ENCODE results near the gene COX20.
A peak's percentile ranks its signal among the peaks of the same experiment; 100 is the strongest.

The COX20 gene

DNA sequence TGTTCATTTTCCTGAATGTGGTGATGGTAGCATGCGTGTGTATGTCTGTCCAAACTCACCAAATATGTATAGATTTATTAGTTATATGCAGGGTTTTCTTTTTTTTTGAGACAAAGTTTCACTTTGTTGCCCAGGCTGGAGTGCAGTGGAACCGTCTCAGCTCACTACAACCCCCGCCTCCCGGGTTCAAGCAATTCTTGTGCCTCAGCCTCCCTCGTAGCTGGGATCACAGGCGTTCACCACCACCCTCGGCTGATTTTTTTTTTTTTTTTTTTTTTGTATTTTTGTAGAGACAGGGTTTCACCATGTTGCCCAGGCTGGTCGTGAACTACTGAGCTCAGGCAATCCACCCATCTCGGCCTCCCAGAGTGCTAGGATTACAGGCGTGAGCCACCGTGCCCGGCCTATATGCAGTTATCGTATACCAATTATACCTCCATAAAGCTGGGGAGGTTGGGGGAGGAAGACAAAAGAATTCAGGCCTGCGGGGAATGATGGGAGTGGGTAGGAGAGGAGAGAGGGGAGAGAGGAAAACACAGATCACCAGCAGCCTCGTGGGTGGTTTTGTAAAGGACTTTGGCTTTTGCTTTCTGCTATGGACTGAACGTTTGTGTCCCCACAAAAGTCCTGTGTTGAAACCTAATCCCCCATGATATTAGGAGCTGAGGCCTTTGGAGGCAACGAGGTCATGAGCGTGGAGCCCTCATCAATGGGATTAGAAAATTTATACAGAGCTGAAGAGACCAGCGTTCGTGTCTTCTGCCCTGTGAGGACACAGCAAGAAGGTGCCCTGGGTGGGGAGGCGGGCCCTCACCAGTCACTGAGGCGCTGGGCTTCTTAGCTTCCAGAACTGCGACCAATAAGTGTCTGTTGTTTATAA lies 33.3 kb downstream of the COX20 start:
- H3K27ac ChIP-seq (ENCODE audit: low read length, poor library complexity, severe bottlenecking) = no peak overlapping the region
- H3K79me1 ChIP-seq (replicated peaks; ENCODE audit: low read length, poor library complexity, severe bottlenecking) = no peaks in the 10 kb centered on the region
- H4K8ac ChIP-seq (ENCODE audit: low read length) = no peak overlapping the region
- H3K9me3 ChIP-seq (ENCODE audit: control insufficient read depth, low read length) = no peaks in the 10 kb centered on the region
- H2BK12ac ChIP-seq (ENCODE audit: low read length in 2 of 2) = no peak overlapping the region
- no peaks in the 10 kb centered on the region for H3K27me3 ChIP-seq (ENCODE audit: control insufficient read depth in 1 of 2, insufficient read depth in 1 of 2, low read length in 2 of 2)
- no peak overlapping the region for H2BK15ac ChIP-seq (ENCODE audit: low read depth, poor library complexity, severe bottlenecking)
- no peak overlapping the region for H3K4me2 ChIP-seq (ENCODE audit: low read length, poor library complexity, severe bottlenecking)
- no peak overlapping the region for H2AFZ ChIP-seq (ENCODE audit: low read depth, low read length)
- H3K4me3 ChIP-seq (ENCODE audit: insufficient read depth in 1 of 2, low read depth in 1 of 2, low read length in 2 of 2) = no peak overlapping the region
- WGBS = 94% methylated on average over 17 of the region's 23 CpGs
- H3K18ac ChIP-seq (ENCODE audit: low read depth in 1 of 2, low read length in 2 of 2) = no peak overlapping the region
- no peak overlapping the region for H2BK120ac ChIP-seq (ENCODE audit: low read depth, low read length)
- no peak overlapping the region for H3K4ac ChIP-seq (ENCODE audit: low read depth in 1 of 2, low read length in 2 of 2)
- H2AK5ac ChIP-seq (ENCODE audit: low read length, severe bottlenecking) = no peak overlapping the region
- H3K4me1 ChIP-seq (ENCODE audit: control insufficient read depth, insufficient read depth, low read depth, low read length) = peaks cover 2% of the 10 kb centered on the region
- no peak for DNase-seq
- H3K23ac ChIP-seq (ENCODE audit: low read length in 2 of 2) = no peak overlapping the region
- peaks cover 0 to under 1% of the 10 kb centered on the region in 2 experiments for H3K36me3 ChIP-seq (ENCODE audit: control insufficient read depth in 1 of 2, insufficient read depth in 2 of 2, low read depth in 1 of 2, low read length in 2 of 2)
- H3K9ac ChIP-seq (ENCODE audit: low read length) = no peak overlapping the region
- peak overlapping the region in 1 of 2 experiments; percentile 20 for H3K14ac ChIP-seq (ENCODE audit: low read length in 2 of 2)
- no peak overlapping the region for H4K91ac ChIP-seq (ENCODE audit: low read length)
- no peak overlapping the region for H2BK5ac ChIP-seq (ENCODE audit: low read depth, low read length, poor library complexity, severe bottlenecking)

DNA sequence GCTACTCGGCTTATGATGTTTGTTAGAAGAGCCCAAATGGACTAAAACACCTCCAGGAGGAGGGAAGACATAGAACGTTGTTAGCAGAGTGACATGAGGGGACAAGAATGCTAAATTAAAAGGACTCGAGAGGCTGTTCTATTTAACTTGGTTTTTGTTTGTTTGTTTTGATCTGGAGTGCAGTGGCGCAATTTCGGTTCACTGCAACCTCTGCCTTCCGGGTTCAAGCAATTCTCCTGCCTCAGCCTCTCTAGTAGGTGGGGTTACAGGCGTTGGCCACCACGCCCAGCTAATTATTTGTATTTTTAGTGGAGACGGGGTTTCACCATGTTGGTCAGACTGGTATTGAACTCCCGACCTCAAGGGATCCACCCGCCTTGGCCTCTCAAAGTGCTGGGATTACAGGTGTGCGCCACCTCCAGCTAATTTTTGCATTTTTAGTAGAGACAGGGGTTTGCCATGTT lies 33.9 kb downstream of the COX20 start:
- H3K27ac ChIP-seq (ENCODE audit: low read length, poor library complexity, severe bottlenecking) = no peak overlapping the region
- no peaks in the 10 kb centered on the region for H3K36me3 ChIP-seq (ENCODE audit: control insufficient read depth in 1 of 2, insufficient read depth in 2 of 2, low read depth in 1 of 2, low read length in 2 of 2)
- WGBS = 94% methylated on average over 12 of the region's 12 CpGs
- H3K23ac ChIP-seq (ENCODE audit: low read length in 2 of 2) = no peak overlapping the region
- no peak overlapping the region for H3K9ac ChIP-seq (ENCODE audit: low read length)
- no peak for DNase-seq
- H2BK15ac ChIP-seq (ENCODE audit: low read depth, poor library complexity, severe bottlenecking) = no peak overlapping the region
- no peak overlapping the region for H3K4me3 ChIP-seq (ENCODE audit: insufficient read depth in 1 of 2, low read depth in 1 of 2, low read length in 2 of 2)
- H2BK120ac ChIP-seq (ENCODE audit: low read depth, low read length) = no peak overlapping the region
- H3K27me3 ChIP-seq (ENCODE audit: control insufficient read depth in 1 of 2, insufficient read depth in 1 of 2, low read length in 2 of 2) = no peaks in the 10 kb centered on the region
- no peaks in the 10 kb centered on the region for H3K79me1 ChIP-seq (replicated peaks; ENCODE audit: low read length, poor library complexity, severe bottlenecking)
- no peak overlapping the region for H2AFZ ChIP-seq (ENCODE audit: low read depth, low read length)
- H4K8ac ChIP-seq (ENCODE audit: low read length) = no peak overlapping the region
- no peak overlapping the region for H2AK5ac ChIP-seq (ENCODE audit: low read length, severe bottlenecking)
- H3K4ac ChIP-seq (ENCODE audit: low read depth in 1 of 2, low read length in 2 of 2) = no peak overlapping the region
- no peak overlapping the region for H3K4me2 ChIP-seq (ENCODE audit: low read length, poor library complexity, severe bottlenecking)
- no peak overlapping the region for H2BK12ac ChIP-seq (ENCODE audit: low read length in 2 of 2)
- H3K14ac ChIP-seq (ENCODE audit: low read length in 2 of 2) = no peak overlapping the region
- H3K18ac ChIP-seq (ENCODE audit: low read depth in 1 of 2, low read length in 2 of 2) = no peak overlapping the region
- peaks cover 2% of the 10 kb centered on the region for H3K4me1 ChIP-seq (ENCODE audit: control insufficient read depth, insufficient read depth, low read depth, low read length)
- no peak overlapping the region for H2BK5ac ChIP-seq (ENCODE audit: low read depth, low read length, poor library complexity, severe bottlenecking)
- H4K91ac ChIP-seq (ENCODE audit: low read length) = no peak overlapping the region
- H3K9me3 ChIP-seq (ENCODE audit: control insufficient read depth, low read length) = no peaks in the 10 kb centered on the region

DNA sequence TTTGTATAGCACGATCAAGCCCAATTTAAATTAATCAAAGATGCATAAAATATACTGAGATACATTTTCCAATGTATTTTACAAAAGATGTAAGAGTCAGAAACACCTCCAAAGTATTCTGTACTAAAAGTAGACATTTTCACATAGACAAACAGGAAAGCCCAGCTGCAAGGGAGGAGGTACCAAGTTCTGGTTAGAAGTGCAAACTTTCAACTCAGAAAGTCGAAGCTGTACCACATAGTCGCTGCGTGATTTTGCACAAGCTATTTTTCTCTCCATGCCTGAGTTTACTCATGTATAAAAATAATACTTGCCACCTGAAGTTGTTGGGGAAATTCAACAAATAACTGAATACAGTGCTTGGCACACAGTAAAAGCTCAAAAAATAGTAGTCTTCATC lies 34.5 kb downstream of the COX20 start:
- Histone ChIP-seq H3K4me2 (ENCODE audit: low read length, poor library complexity, severe bottlenecking) (no peak overlapping the region), H4K8ac (ENCODE audit: low read length) (no peak overlapping the region), H3K14ac (ENCODE audit: low read length in 2 of 2) (no peak overlapping the region), H3K4me1 (ENCODE audit: control insufficient read depth, insufficient read depth, low read depth, low read length) (peaks cover 2% of the 10 kb centered on the region), H3K9ac (ENCODE audit: low read length) (no peak overlapping the region), H2BK15ac (ENCODE audit: low read depth, poor library complexity, severe bottlenecking) (no peak overlapping the region), H3K9me3 (ENCODE audit: control insufficient read depth, low read length) (no peaks in the 10 kb centered on the region), H2BK5ac (ENCODE audit: low read depth, low read length, poor library complexity, severe bottlenecking) (no peak overlapping the region), H3K18ac (ENCODE audit: low read depth in 1 of 2, low read length in 2 of 2) (no peak overlapping the region), H3K36me3 (ENCODE audit: control insufficient read depth in 1 of 2, insufficient read depth in 2 of 2, low read depth in 1 of 2, low read length in 2 of 2) (no peaks in the 10 kb centered on the region), H2BK120ac (ENCODE audit: low read depth, low read length) (no peak overlapping the region), H3K27ac (ENCODE audit: low read length, poor library complexity, severe bottlenecking) (no peak overlapping the region), H2AFZ (ENCODE audit: low read depth, low read length) (no peak overlapping the region), H3K4ac (ENCODE audit: low read depth in 1 of 2, low read length in 2 of 2) (no peak overlapping the region), H3K27me3 (ENCODE audit: control insufficient read depth in 1 of 2, insufficient read depth in 1 of 2, low read length in 2 of 2) (no peaks in the 10 kb centered on the region), H4K91ac (ENCODE audit: low read length) (no peak overlapping the region), H3K79me1 (replicated peaks; ENCODE audit: low read length, poor library complexity, severe bottlenecking) (no peaks in the 10 kb centered on the region), H3K4me3 (ENCODE audit: insufficient read depth in 1 of 2, low read depth in 1 of 2, low read length in 2 of 2) (no peak overlapping the region), H3K23ac (ENCODE audit: low read length in 2 of 2) (no peak overlapping the region), H2AK5ac (ENCODE audit: low read length, severe bottlenecking) (no peak overlapping the region), H2BK12ac (ENCODE audit: low read length in 2 of 2) (no peak overlapping the region)
- 95% methylated on average over 3 of the region's 4 CpGs for WGBS
- no peak for DNase-seq

GRCh38 chr1:244874974-244875579 lies 39.6 kb downstream of the COX20 start:
- Histone ChIP-seq H2AK5ac (ENCODE audit: low read length, severe bottlenecking) (no peak overlapping the region), H3K4me3 (ENCODE audit: insufficient read depth in 1 of 2, low read depth in 1 of 2, low read length in 2 of 2) (no peak overlapping the region), H3K36me3 (ENCODE audit: control insufficient read depth in 1 of 2, insufficient read depth in 2 of 2, low read depth in 1 of 2, low read length in 2 of 2) (no peaks in the 10 kb centered on the region), H3K14ac (ENCODE audit: low read length in 2 of 2) (no peak overlapping the region), H3K4me1 (ENCODE audit: control insufficient read depth, insufficient read depth, low read depth, low read length) (peaks cover 2% of the 10 kb centered on the region), H3K9me3 (ENCODE audit: control insufficient read depth, low read length) (no peaks in the 10 kb centered on the region), H3K27me3 (ENCODE audit: control insufficient read depth in 1 of 2, insufficient read depth in 1 of 2, low read length in 2 of 2) (no peaks in the 10 kb centered on the region), H2BK5ac (ENCODE audit: low read depth, low read length, poor library complexity, severe bottlenecking) (no peak overlapping the region), H3K27ac (ENCODE audit: low read length, poor library complexity, severe bottlenecking) (no peak overlapping the region), H3K4ac (ENCODE audit: low read depth in 1 of 2, low read length in 2 of 2) (no peak overlapping the region), H2BK15ac (ENCODE audit: low read depth, poor library complexity, severe bottlenecking) (no peak overlapping the region), H3K4me2 (ENCODE audit: low read length, poor library complexity, severe bottlenecking) (no peak overlapping the region), H2BK120ac (ENCODE audit: low read depth, low read length) (no peak overlapping the region), H4K91ac (ENCODE audit: low read length) (no peak overlapping the region), H3K23ac (ENCODE audit: low read length in 2 of 2) (no peak overlapping the region), H2BK12ac (ENCODE audit: low read length in 2 of 2) (no peak overlapping the region), H3K18ac (ENCODE audit: low read depth in 1 of 2, low read length in 2 of 2) (no peak overlapping the region), H4K8ac (ENCODE audit: low read length) (no peak overlapping the region), H2AFZ (ENCODE audit: low read depth, low read length) (no peak overlapping the region), H3K9ac (ENCODE audit: low read length) (no peak overlapping the region), H3K79me1 (replicated peaks; ENCODE audit: low read length, poor library complexity, severe bottlenecking) (no peaks in the 10 kb centered on the region)
- no peak for DNase-seq
- 62% methylated on average over 4 of the region's 7 CpGs for WGBS

All from mesenchymal stem cell (in vitro differentiated cells and primary cell).